ENCODE measurements around the gene HIRA. TPM values are rescaled to one million over a fixed set of nuclear protein-coding genes. Genes with fewer than 3 reads are reported as not detected.
A peak's percentile ranks its signal among the peaks of the same experiment; 100 is the strongest.

Gene HIRA
- total RNA-seq, 1 donor from 2014 or later: 43.3 TPM

- Mint-ChIP-seq H3K27ac (peak overlapping the region; percentile 84), H3K27me3 (no peaks in the 10 kb centered on the region), H3K4me1 (ENCODE audit: unreplicated experiment) (peaks cover 26% of the 10 kb centered on the region), H3K4me3 (peak overlapping the region; percentile 90), H3K36me3 (peaks cover 9% of the 10 kb centered on the region), H3K9me3 (no peaks in the 10 kb centered on the region)
- no peak for TF ChIP-seq CTCF (conservative IDR thresholded peaks at IDR 0.05)
- DNase-seq (ENCODE audit: extremely low spot score, unreplicated experiment): no peak
Observed at GRCh38 chr22:19429950-19430889, 1.3 kb downstream of the HIRA start.

- no peak for DNase-seq (ENCODE audit: extremely low spot score, unreplicated experiment)
- Mint-ChIP-seq H3K27ac (no peak overlapping the region), H3K4me1 (ENCODE audit: unreplicated experiment) (peaks cover 26% of the 10 kb centered on the region), H3K4me3 (no peak overlapping the region), H3K36me3 (peaks cover 9% of the 10 kb centered on the region), H3K27me3 (no peaks in the 10 kb centered on the region), H3K9me3 (no peaks in the 10 kb centered on the region)
- no peak for TF ChIP-seq CTCF (conservative IDR thresholded peaks at IDR 0.05)
Observed at GRCh38 chr22:19424186-19424500, 7.4 kb downstream of the HIRA start.

GRCh38 chr22:19422440-19423301 is 8.9 kb downstream of the HIRA start:
- TF ChIP-seq CTCF (conservative IDR thresholded peaks at IDR 0.05): no peak
- Mint-ChIP-seq H3K27ac (no peak overlapping the region), H3K4me3 (no peak overlapping the region), H3K27me3 (no peaks in the 10 kb centered on the region), H3K36me3 (peaks cover 4% of the 10 kb centered on the region), H3K9me3 (no peaks in the 10 kb centered on the region), H3K4me1 (ENCODE audit: unreplicated experiment) (peaks cover 17% of the 10 kb centered on the region)
- no peak for DNase-seq (ENCODE audit: extremely low spot score, unreplicated experiment)

- DNase-seq (ENCODE audit: extremely low spot score, unreplicated experiment): no peak
- TF ChIP-seq CTCF (conservative IDR thresholded peaks at IDR 0.05): no peak
- Mint-ChIP-seq H3K9me3 (peaks cover 3% of the 10 kb centered on the region), H3K27me3 (no peaks in the 10 kb centered on the region), H3K36me3 (peaks cover 4% of the 10 kb centered on the region), H3K27ac (no peak overlapping the region), H3K4me1 (ENCODE audit: unreplicated experiment) (peaks cover 17% of the 10 kb centered on the region), H3K4me3 (no peak overlapping the region)
Observed at GRCh38 chr22:19420321-19420720, 11.2 kb downstream of the HIRA start.

- no peak for DNase-seq (ENCODE audit: extremely low spot score, unreplicated experiment)
- Mint-ChIP-seq H3K36me3 (peaks cover 4% of the 10 kb centered on the region), H3K27ac (no peak overlapping the region), H3K4me3 (no peak overlapping the region), H3K27me3 (no peaks in the 10 kb centered on the region), H3K4me1 (ENCODE audit: unreplicated experiment) (peaks cover 17% of the 10 kb centered on the region), H3K9me3 (peaks cover 3% of the 10 kb centered on the region)
- no peak for TF ChIP-seq CTCF (conservative IDR thresholded peaks at IDR 0.05)
Observed at GRCh38 chr22:19419464-19420178, 11.9 kb downstream of the HIRA start.
